PFSK-1 (cell line): ENCODE results near the gene ARRDC2.
A peak's percentile ranks its signal among the peaks of the same experiment; 100 is the strongest.

Experiments
- FOXP2 ChIP-seq: optimal IDR thresholded peaks from 2 replicates; pipeline ENCODE3; 2011; ENCODE audit warnings: borderline replicate concordance, control low read depth, inconsistent platforms; ENCODE audit not compliant: insufficient read depth; ENCODE audit errors: extremely low read length, extremely low read depth
- POLR2AphosphoS5 ChIP-seq: IDR thresholded peaks from 2 replicates; pipeline ENCODE4 v1.6.1; 2012; ENCODE audit warnings: low read depth, mild to moderate bottlenecking, control low read depth, low read length, moderate library complexity
- SIN3A ChIP-seq: IDR thresholded peaks from 2 replicates; pipeline ENCODE4 v1.6.1; 2012; ENCODE audit warnings: mild to moderate bottlenecking, low read length, moderate library complexity, borderline replicate concordance; ENCODE audit not compliant: insufficient read depth
- TAF1 ChIP-seq: IDR thresholded peaks from 2 replicates; pipeline ENCODE4 v1.6.1; 2012; ENCODE audit warnings: low read length, control low read depth, borderline replicate concordance; ENCODE audit not compliant: insufficient read depth
- TF ChIP-seq, protein P1 (sequence below), 2 experiments: IDR thresholded peaks; 2 replicates each; pipeline versions ENCODE4 v1.6.1 to v1.8.0; 2011 to 2012; ENCODE audit warnings: low read depth in 2 of 2, low read length in 2 of 2, control low read depth in 1 of 2, inconsistent platforms in 1 of 2, mild to moderate bottlenecking in 1 of 2, moderate library complexity in 1 of 2; ENCODE audit not compliant: insufficient read depth in 1 of 2

ARRDC2 gene

DNA sequence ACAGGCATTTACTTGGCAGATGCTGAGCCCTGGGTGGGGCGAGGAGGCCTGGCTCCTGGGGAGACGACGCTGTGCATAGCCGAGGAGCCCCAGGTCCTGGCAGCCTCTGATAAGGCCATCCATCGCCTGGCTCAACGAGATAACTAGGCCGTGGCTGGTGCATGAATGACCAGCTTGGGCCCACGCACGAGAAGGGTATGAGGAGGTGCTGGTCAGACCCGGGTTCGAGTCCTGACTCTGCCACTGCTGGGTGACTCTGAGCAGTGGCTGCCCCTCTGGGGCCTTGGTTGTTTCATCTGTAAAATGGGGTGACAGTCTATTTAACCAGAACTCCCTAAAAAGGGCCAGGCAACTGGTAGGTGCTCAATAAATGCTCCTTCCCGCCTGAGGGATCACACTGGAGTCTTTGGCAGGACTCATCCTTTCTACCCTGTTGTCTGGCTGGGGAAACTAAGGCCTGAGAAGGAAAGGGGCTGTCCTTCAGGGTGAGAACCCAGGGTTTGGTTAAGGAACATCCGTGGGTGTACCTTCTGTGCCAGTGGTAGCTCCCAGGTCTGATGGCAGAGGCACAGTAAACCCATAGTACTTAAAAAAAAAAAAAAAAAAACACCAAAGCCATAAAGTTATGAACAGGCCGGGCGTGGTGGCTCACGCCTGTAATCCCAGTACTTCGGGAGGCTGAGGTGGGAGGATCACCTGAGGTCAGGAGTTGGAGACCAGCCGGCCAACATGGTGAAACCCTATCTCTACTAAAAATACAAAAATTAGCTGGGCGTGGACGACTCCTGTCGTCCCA is 8.1 kb upstream of the ARRDC2 start:
- TF ChIP-seq, protein P1, sequence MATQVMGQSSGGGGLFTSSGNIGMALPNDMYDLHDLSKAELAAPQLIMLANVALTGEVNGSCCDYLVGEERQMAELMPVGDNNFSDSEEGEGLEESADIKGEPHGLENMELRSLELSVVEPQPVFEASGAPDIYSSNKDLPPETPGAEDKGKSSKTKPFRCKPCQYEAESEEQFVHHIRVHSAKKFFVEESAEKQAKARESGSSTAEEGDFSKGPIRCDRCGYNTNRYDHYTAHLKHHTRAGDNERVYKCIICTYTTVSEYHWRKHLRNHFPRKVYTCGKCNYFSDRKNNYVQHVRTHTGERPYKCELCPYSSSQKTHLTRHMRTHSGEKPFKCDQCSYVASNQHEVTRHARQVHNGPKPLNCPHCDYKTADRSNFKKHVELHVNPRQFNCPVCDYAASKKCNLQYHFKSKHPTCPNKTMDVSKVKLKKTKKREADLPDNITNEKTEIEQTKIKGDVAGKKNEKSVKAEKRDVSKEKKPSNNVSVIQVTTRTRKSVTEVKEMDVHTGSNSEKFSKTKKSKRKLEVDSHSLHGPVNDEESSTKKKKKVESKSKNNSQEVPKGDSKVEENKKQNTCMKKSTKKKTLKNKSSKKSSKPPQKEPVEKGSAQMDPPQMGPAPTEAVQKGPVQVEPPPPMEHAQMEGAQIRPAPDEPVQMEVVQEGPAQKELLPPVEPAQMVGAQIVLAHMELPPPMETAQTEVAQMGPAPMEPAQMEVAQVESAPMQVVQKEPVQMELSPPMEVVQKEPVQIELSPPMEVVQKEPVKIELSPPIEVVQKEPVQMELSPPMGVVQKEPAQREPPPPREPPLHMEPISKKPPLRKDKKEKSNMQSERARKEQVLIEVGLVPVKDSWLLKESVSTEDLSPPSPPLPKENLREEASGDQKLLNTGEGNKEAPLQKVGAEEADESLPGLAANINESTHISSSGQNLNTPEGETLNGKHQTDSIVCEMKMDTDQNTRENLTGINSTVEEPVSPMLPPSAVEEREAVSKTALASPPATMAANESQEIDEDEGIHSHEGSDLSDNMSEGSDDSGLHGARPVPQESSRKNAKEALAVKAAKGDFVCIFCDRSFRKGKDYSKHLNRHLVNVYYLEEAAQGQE (IDR thresholded peaks at IDR 0.05; ENCODE audit: insufficient read depth in 1 of 2, low read depth in 2 of 2, low read length in 2 of 2), result no peak

DNA sequence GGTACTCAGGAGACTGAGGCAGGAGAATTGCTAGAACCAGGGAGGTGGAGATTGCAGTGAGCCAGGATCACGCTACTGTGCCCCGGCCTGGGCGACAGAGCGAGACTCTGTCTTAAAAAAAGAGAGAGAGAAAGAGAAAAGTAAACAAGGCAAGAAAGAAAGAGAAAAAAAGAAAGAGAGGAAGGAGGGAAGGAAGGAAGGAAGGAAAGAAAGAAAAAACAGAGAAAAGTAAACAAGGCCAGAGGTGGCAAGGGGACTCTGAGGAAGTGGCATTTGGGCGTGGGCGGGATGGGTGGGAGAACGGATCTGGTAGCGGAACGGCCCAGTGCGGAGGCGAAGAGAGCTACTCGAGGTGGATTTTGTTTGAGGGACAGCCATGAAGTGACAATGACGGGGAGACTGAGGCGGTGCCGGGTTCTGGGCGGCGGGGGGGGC is 7.5 kb upstream of the ARRDC2 start:
- TF ChIP-seq SIN3A, result no peak
- TF ChIP-seq POLR2AphosphoS5, result no peak
- no peak for TF ChIP-seq FOXP2
- no peak for TF ChIP-seq TAF1
- TF ChIP-seq, protein P1 (IDR thresholded peaks at IDR 0.05; ENCODE audit: insufficient read depth in 1 of 2, low read depth in 2 of 2, low read length in 2 of 2), result no peak

DNA sequence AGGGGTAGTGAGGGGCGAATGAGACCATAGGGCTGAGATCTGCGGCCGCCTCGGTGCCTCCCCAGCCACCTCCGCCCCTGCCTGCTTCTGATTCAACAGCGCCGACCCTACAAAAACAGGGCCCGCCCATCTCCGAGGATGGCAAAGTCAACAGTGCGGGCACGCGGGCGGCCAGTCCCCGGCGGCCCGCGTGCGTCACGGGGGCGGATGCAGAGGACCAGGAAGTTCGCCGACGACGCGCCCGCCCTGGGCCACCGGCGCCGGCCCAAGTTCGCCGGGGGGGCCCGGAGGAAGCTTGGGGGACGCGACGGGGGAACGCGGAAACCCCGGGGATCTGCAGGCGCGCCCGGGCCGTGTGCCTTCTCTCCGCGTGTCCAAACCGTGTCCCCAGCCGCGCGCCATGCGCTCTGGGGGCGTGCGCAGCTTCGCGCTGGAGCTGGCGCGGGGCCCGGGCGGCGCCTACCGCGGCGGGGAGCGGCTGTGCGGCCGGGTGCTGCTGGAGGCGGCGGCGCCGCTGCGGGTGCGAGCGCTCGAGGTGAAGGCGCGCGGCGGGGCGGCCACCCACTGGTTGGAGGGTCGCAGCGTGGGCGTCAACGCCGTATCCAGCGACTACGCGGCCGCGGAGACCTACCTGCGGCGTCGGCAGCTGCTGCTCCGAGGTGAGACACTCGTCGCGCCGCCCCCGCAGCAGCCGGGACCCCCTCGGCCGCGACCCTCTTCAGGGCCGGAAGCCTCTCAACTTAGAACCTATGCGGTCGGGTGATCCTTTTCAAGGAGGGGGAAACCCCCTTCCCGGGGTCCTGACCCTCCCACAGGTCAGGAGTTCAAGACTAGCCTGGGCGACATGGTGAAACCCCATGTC is 6.8 kb upstream of the ARRDC2 start:
- TF ChIP-seq POLR2AphosphoS5 (0 out of 2 replicates have a peak, but pooled peaks have one; percentile 28), SIN3A (no peak), TAF1 (no peak), FOXP2 (peak; percentile 65)
- TF ChIP-seq, protein P1 (IDR thresholded peaks at IDR 0.05; ENCODE audit: insufficient read depth in 1 of 2, low read depth in 2 of 2, low read length in 2 of 2), result 0 out of 4 replicates have a peak, but pooled peaks of 1 of the 2 experiments have one; percentile 14

DNA sequence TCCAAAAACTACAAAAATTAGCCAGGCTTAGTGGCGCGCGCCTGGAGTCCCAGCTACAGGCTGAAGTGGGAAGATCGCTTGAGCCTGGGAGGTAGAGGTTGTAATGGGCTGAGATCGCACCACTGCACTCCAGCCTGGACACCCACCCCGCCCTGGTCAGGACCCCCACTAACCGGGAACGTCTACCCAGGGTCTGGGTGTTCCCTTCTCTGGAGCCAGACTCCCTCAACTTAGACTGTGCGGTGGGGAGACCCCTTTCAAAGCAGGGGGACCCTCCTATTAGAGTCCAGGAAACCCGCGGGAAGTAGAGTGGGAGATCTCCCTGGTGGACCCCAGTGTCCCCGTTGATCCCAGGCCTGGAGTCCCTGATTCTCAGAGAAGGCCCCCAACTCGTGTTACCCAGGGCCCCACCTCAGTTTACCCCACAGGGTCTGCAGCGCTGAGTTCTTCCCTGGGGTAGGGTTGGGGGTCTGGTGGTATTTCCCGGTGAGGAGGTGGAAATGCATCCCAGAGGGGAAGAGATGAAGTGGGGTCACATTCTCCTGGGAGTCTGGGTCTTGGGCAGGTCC is 6.1 kb upstream of the ARRDC2 start:
- TF ChIP-seq SIN3A, result no peak
- no peak for TF ChIP-seq FOXP2
- TF ChIP-seq POLR2AphosphoS5, result no peak
- TF ChIP-seq, protein P1 (IDR thresholded peaks at IDR 0.05; ENCODE audit: insufficient read depth in 1 of 2, low read depth in 2 of 2, low read length in 2 of 2), result no peak
- TF ChIP-seq TAF1, result no peak
